GM19238 (cell line): ENCODE data around the gene SMC1A.

Experiments used
- DNase-seq: peaks from one replicate; pipeline ENCODE4 v3.0.0; 2011; ENCODE audit warnings: low spot score; ENCODE audit not compliant: insufficient read length

SMC1A gene

GRCh38 chrX:53347948-53348347 is 74.5 kb downstream of the SMC1A start:
- DNase-seq = no peak

DNA sequence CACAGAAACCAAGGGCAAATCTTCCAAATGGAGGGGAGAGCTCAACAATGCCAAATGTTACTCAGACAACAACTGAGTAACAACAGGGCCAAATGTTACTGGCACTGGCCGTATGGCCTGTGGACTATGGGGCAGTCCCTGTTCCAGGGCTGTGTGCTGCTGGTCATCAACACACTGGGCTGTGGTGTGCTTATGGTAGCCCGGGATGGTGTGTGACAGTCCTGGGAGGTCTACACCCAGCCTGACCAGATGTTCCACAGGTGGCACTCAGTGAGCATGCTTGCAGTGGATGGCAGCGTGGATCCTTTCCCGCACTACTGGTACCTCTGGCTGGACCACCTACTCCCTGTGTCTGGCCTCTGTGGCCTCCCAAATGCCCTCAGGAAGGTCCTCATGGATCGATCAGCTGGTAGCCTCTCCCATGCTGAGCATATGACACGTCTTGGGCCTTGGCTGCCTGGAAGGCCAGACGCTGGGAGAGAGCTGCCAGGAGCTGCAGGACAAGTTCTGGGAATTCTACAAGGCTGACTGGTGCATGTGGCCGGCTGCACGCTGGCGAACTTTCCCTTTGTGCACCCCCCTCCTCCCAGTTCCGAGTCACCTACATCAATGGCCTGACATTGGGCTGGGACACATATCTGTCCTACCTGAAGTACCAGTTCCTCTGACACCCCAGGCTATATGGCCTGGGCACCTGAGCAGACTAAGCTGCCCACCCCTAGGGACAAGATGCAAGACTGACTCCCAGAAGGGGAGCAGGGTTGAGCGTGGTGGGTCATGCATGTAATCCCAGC is 81.4 kb downstream of the SMC1A start:
- DNase-seq = no peak

- no peak for DNase-seq
These were observed 85.4 kb downstream of the SMC1A start for GRCh38 chrX:53337101-53337500.

DNA sequence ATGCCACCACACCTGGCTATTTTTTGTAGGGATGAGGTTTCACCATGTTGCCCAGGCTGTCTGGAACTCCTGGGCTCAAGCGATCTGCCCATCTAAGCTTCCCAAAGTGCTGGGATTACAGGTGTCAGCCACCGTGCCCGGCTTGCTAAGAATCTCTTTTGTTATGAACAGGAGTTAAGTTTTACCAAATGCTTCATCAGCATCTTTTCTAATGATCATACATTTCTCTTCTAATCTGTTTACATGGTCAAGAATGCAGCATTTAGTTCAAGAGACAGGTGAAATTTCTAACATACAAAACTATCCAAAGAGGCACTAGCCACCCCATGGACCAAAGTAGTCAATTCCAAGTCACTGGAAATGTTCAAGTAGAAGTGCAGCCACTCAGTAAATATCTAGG is 88.6 kb downstream of the SMC1A start:
- DNase-seq = no peak

DNA sequence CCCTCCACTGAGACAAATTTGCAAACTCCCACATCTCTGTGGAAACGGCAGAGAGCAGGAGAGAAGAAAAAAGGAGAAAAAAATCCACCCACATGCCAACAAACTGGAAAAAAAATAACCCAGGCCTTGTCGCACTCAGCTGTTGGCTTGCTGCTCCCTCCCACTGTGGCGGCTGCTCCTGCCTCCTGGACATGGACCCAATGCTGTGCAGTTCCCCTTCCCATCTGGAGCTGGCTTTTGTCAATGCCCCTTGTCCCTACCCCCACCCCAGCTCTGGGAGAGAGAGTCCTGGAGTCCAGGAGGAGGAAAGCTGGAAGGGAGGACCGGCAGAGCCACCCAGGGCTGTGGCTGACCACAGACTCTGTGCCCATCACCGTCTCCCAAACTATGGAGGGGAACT is 90.2 kb downstream of the SMC1A start:
- no peak for DNase-seq

DNA sequence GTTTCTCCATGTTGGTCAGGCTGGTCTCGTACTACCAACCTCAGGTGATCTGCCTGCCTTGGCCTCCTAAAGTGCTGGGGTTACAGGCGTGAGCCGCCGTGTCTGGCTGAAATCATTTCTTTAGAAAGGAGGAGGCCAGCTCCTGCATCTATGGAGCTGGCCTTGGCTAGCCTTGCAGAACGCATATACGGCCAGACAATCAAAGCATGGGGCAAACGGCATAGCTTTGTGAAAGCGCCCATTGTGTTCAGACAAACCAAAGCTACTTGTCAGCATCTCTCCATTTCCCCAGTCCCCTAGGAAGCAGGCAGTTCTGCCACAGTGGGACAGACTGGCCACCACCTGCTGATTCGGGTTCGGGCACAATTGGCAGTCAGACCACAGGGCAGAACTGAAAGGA is 92.1 kb downstream of the SMC1A start:
- DNase-seq = no peak

DNA sequence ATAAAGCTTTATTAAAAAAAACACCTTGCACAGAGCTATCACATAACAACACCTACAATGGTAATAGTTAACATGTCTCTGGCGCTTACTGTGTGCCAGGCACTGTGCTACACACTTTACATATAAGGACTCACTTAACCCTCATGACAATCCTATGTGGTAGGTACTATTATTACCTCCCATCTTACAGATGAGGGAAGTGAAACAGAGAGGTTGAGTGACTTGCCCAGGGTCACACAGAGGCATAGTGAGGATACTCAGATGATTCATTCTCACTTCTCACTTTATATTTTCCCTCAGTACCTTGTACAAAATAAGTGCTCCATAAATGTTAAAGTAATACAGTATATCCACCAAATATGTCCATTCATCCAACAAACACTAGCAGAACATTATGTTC is 97.7 kb downstream of the SMC1A start:
- no peak for DNase-seq
